RWPE1 (cell line): ENCODE results near the gene RAB11FIP5.
A peak's percentile ranks its signal among the peaks of the same experiment; 100 is the strongest.

Experiments
- CTCF ChIA-PET: fragments of 350-600 bp; sonication (Branson Sonifier 250); formaldehyde crosslinking; extraction: SDS; loops from one replicate; lab custom pipeline; 2021; lab: Yijun Ruan, JAX
- POLR2A ChIA-PET: fragments of 400-600 bp; formaldehyde crosslinking; extraction: SDS; loops from one replicate; lab custom pipeline; 2020; ENCODE audit warnings: antibody characterized with exemption; ENCODE audit not compliant: low non-redundant PET; lab: Yijun Ruan, JAX
- DNase-seq: peaks from one replicate; pipeline ENCODE4 v3.0.0; 2012; ENCODE audit warnings: low spot score
- H3K27ac ChIP-seq: fragments of 450-650 bp; 2 replicates; pipeline ENCODE4 v1.5.1; 2017
- TF ChIP-seq, protein P1 (sequence below): fragments of 450-650 bp; conservative IDR thresholded peaks from 2 replicates; pipeline ENCODE4 v1.5.1; 2017; ENCODE audit warnings: low read depth, mild to moderate bottlenecking

Gene RAB11FIP5

GRCh38 chr2:73117441-73117840 lies 4.7 kb upstream of the RAB11FIP5 start:
- DNase-seq = no peak
- H3K27ac ChIP-seq = no peak overlapping the region
- POLR2A ChIA-PET = no interaction called here
- TF ChIP-seq, protein P1, sequence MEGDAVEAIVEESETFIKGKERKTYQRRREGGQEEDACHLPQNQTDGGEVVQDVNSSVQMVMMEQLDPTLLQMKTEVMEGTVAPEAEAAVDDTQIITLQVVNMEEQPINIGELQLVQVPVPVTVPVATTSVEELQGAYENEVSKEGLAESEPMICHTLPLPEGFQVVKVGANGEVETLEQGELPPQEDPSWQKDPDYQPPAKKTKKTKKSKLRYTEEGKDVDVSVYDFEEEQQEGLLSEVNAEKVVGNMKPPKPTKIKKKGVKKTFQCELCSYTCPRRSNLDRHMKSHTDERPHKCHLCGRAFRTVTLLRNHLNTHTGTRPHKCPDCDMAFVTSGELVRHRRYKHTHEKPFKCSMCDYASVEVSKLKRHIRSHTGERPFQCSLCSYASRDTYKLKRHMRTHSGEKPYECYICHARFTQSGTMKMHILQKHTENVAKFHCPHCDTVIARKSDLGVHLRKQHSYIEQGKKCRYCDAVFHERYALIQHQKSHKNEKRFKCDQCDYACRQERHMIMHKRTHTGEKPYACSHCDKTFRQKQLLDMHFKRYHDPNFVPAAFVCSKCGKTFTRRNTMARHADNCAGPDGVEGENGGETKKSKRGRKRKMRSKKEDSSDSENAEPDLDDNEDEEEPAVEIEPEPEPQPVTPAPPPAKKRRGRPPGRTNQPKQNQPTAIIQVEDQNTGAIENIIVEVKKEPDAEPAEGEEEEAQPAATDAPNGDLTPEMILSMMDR = no peak
- CTCF ChIA-PET = interaction anchor here (0.7 kb wide), 1 partner anchor 258 kb away, joined by 3 read pairs; no protein-coding TSS in a partner anchor

DNA sequence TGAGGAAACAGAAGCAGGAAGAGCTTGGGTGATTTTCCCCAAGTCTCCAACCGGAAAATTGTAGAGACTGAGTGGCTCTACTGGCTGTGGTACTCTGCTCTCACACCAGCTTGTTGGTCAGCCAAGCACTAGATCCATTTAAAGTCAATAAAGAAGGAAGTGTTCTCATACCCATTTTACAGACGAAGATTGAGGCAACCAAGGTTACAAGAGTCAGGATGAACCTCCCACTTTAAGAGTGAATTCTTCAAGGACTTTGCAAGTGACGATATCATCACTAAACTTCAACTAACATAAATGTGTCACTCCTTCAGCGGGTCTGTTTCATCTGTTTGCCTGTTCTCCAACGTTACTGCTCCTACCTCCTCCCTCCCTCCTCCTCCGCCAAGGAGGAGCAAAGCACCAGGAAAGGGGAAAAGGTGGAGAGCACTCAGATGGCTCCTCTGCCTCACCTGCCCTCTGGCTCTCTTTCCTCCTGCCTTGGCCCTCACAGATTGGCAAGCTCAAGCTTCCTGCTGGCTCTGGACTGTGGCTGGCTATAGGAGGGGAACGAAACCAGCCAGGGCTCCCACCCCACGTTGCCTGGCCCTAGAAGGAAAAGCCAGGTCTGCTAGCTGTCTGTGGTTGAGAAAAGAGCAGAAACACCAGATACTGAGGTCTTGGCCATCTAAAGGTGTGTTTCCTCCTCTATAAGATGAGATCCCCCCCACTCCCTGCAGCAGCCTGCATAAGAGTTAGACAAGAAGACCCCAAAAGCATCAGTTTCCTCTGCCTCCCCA lies 3.6 kb upstream of the RAB11FIP5 start:
- DNase-seq = no peak
- POLR2A ChIA-PET = no interaction called here
- CTCF ChIA-PET = interaction anchor here (0.7 to 1.1 kb wide), 2 partner anchors 228 to 257 kb away, joined by 3 to 4 read pairs; no protein-coding TSS in a partner anchor

GRCh38 chr2:73114273-73114867 lies 1.6 kb upstream of the RAB11FIP5 start:
- ChIA-PET CTCF (no interaction called here), POLR2A (no interaction called here)
- TF ChIP-seq, protein P1 = no peak
- H3K27ac ChIP-seq = no peak overlapping the region
- no peak for DNase-seq

More for the DNA sequence above, 3.6 kb upstream of the RAB11FIP5 start:
- TF ChIP-seq, protein P1 = no peak
- no peak overlapping the region for H3K27ac ChIP-seq

DNA sequence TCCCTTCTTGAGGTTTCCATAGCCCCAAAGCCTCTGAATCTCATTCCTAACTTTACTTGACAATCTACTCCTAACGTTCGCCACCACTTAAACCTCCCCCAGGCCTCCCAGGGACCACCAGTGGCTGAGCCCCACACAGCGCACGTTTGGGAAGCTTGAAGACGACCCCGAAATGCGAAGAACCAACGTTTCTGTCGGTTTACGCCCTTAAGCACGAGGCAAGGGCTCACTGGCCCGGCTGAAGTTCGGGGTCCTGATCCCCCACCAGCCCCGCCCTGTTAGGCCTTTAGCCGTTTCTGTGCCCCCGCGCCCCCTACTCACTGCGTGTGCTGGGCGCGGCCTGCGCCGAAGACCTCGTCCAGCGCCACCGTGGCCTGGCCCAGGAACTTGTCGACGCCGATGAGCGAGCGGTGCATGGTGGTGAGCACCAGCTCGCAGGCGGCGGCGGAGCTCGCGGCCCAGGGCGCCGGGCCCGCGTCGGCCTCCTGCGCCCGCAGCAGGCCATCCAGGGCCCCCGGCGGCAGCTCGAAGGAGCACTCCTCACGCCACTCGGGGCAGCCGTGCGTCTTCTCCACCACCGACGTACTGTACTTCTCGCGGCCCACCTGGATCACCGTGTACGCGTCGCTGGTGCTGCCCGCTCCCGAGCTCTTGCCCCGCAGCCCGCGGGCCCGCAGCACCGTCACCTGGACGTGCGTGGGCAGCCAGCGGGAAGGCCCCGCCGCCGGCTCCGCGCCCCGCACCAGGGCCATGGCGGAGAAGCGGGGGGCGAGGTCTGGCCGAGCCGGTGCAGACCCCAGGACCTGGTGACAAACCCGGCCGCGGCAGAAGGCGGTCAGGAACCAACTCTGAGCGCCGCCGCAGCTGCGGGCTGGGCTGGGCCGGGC lies 479 bp downstream of the RAB11FIP5 start:
- peak overlapping the region; percentile 95 for H3K27ac ChIP-seq
- DNase-seq = peak; percentile 33
- CTCF ChIA-PET = interaction anchor here (0.6 to 2.4 kb wide), 5 partner anchors 20 to 267 kb away, joined by 3 to 10 read pairs (median 4); no protein-coding TSS in a partner anchor
- TF ChIP-seq, protein P1 = no peak
- POLR2A ChIA-PET = interaction anchor here (0.6 kb wide), 2 partner anchors 23 to 183 kb away, joined by 3 read pairs; no protein-coding TSS in a partner anchor

DNA sequence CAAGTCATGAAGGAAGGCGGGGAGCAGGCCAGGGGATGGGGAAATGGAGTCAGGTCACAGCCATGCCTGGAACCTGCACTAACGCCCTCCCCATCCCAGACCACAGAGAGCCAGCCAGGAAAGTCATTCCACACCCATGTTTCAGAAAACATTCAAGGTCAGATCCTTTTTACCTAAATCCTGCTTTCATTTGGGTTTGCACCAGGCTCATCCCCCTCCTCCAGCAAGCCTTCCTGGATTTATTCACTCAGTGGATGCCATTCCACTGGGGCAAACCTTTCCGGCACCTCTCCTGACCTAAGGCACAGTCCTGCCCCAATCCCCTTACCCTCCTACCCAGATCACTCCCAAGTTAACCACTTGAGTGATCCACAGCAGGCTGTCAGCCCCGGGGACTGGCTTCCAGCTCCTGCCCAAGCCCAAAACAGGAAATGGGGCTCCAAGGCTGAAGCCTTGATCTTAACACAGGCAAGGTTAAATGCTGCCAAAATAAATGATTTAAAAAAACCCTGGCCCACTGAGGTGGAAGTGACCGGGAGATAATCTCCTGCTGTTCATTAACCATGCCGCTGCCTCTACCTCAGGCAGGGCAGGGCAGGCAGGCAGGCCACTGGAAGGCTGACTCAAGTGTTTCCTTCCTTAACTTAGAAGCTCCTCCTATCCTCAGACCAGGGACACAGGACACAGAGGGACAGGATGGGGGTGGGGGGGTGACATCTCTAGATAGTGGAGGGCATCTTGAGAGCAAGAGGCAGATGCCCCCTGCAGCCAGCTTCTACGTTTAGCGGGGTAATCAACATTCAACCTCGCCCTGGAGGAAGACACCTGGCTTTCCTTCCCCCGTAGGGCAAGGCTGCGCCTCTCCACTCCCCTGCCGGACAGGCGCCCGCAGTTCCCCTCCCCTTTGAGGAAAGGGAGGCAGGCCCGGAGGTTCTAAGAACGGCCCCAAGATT lies 1.4 kb downstream of the RAB11FIP5 start:
- CTCF ChIA-PET = interaction anchor here (0.6 to 2.4 kb wide), 7 partner anchors 20 to 267 kb away, joined by 3 to 10 read pairs (median 3); no protein-coding TSS in a partner anchor
- TF ChIP-seq, protein P1 = no peak
- peak overlapping the region; percentile 95 for H3K27ac ChIP-seq
- peak; percentile 72 for DNase-seq
- POLR2A ChIA-PET = interaction anchor here (0.6 kb wide), 2 partner anchors 94 to 155 kb away, joined by 7 to 9 read pairs; no protein-coding TSS in a partner anchor
